HG03139 (cell line): Measurements from ENCODE around the gene SNRPE.
"Not testable (repeated sequence)": the region's sequence is repeated elsewhere in the genome, so short reads cannot be mapped to it uniquely, and the experiment has no call there.

Source experiments
- ATAC-seq: cut with Tn5 transposase; IDR thresholded peaks from one replicate; pipeline ENCODE4 v1.9.1; 2021; ENCODE audit not compliant: unreplicated experiment

SNRPE gene

DNA sequence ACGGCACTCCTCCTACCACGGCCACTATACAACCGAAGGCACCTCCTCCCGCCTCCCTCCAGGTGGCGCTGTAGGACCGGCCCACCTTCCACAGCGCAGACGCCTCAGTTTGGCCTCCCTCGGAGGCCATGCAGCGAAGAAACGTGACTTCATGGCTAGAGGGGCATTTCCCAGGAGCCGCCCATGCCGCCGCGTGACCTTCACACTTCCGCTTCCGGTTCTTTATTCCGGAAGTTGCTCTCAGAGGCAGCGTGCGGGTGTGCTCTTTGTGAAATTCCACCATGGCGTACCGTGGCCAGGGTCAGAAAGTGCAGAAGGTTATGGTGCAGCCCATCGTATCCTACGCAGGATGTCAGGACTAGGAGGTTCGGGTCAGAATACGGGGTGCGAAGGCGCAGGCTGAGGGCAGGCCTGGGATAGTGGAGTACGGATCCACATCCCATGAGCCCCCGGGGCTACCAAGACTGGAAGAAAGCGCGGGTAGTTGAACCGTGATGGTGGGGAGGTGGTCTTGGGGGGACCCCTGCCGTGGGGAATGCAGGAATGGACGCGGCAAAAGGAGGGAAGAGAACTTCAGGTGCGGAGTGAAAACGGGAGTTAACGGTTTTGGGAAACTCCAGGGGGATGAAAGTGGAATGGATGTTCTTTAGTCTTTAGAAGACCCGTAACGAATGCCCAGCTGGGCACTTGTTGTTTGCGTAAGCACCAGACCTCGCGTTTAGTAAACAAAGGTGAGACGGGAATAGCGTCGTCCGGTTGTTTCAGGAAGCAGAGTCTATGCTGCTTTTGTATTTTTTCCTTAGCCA, at the start of gene SNRPE:
TSS of gene SNRPE (plus strand) at position 221 of the 806 bp plus-strand sequence. CDS start at position 282, 61 bp downstream.
- peak; percentile 96 for ATAC-seq

DNA sequence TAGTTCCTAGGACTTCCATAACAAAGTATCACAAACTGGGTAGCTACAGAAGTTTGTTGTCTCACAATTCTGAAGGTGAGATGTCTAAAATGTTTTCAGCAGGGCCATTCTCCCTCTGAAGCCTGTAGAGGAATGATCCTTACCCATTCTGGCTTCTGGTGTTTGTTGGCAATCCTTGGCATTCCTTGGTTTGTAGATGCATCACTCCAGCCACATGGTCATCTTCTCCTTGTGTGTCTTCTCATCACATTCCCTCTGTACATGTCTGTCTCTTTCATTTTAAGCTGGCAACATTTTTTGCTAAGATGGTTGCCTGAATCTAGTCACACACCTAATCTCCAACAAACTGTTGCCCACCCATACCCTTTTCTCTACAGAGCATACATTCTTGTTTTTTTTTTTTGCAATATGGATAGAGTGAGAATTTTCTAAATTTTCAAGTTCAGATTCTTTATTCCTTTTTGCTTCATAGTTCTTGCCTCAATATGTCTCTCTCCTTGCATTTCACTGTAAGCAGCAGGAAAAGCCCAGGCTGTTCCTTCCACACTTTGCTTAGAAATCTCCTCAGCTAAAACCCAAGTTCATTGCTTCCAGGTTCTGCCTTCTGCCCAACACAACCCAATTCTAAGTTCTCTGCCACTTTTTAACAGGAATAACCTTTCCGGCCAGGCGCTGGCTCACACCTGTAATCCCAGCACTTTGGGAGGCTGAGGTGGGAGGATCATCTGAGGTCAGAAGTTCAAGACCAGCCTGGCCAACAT, 47.6 kb upstream of the SNRPE start:
- ATAC-seq = no peak

DNA sequence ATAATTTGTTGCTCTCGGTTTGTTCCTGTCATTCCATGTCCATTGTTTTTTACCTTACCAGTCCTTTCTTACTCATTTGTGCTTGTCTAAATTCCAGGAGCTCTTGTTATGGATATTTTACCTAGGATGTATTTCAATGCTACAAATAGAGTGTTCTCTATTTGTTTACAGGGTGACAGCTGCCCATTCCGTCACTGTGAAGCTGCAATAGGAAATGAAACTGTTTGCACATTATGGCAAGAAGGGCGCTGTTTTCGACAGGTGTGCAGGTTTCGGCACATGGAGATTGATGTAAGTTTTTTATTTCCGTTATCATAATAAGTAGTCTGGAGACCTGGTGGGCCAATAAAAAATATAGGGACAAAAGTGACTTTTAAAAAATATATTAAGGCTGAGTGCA, 43.0 kb upstream of the SNRPE start:
- ATAC-seq = no peak

DNA sequence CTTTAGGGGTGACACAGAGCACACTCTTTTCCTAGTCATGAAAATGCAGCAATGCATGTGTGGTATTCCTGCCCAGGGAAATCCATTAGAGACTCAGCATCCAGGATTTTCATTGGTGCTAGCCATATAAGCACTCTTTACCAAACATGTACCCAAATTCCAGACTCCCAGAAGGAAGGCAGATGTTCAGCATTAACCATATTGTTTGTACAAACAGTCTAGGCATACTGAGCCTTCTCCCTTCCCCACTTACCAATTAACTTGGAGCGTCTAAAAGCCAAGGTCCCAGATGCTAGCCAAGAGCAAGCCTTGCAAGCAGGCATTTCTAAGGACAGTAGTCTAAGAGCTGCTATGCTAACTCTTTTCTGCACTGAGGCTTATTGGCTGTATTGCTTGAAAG, 38.1 kb upstream of the SNRPE start:
- ATAC-seq = no peak

DNA sequence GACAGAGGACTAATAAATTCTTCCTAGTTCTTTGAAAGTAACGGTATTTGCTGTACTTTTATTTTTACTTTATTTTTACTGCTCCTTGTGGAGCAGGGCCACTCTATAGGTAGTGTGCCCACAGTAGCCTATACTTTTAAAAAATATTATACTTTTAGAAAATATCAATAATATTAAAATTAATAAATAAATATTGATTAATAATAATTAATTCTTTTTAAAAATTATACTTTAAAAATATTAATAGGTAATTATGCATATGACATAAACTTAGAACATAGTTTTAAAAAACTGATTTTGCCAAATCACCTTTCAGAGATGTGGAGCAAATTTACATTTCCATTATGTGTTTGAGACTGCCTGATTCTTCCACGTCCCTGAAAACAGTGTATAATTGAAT, 35.2 kb upstream of the SNRPE start:
- ATAC-seq = no peak

DNA sequence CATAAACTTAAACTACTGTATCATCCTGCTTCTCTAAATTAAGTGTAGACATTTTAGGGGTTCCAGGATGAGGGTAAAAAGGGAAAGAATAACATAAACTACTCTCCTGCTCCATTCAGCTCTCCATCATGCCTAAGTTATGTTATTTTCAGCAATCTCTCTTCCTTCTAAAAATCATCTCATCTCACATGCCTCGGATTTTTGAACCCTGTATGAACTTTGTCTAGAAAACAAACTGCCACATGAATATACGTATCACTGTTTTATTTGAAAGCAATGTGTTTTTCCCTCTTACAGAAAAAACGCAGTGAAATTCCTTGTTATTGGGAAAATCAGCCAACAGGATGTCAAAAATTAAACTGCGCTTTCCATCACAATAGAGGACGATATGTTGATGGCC, 33.4 kb upstream of the SNRPE start:
- ATAC-seq = no peak

DNA sequence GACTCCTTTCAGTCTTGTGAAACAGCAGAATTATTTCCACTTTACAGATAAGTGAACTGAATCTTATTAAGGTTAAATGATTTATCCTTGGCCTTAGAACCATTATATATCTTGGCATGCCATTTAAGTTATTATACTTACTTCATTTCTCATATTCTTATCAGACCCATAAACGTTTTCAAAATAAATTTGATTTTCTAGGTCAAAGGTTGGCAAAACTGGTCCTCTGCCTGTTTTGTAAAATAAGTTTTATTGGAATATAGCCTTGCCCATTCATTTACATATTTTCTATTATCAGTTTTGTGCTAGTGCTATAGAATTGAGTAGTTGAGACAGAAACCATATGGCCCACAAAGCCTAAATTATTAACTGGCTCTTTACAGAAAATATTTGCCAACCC, 32.9 kb upstream of the SNRPE start:
- ATAC-seq = no peak

DNA sequence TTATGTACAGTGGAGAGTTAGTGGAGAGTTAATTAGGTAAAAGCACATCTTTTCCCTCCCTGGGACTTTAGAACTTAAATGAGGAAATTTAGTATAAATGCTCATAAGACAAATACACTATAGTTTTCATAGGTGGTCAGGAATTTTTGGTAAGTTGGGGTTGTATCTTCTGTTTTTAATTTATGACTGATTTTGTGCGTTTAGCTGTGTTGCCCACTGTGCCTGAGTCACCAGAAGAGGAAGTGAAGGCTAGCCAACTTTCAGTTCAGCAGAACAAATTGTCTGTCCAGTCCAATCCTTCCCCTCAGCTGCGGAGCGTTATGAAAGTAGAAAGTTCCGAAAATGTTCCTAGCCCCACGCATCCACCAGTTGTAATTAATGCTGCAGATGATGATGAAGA, 32.2 kb upstream of the SNRPE start:
- ATAC-seq = not testable (repeated sequence)

DNA sequence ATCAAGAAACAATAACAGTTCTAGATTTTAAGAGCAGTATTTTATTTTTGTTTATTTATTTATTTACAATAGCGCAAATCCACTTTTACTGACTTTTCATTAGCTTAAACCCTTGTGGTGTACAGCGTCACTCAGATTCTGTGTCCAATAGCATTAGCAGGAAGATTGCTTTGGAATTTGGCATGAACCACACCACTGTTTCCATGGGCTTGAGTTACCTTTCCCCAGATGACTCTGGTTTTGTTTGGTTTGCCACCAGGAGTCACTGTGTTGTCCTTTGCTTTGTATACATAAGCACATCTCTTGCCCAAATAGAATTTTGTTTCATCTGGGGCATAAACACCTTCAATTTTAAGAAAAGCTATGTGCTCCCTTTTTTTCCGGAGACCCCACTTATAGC, 25.9 kb upstream of the SNRPE start:
- no peak for ATAC-seq

DNA sequence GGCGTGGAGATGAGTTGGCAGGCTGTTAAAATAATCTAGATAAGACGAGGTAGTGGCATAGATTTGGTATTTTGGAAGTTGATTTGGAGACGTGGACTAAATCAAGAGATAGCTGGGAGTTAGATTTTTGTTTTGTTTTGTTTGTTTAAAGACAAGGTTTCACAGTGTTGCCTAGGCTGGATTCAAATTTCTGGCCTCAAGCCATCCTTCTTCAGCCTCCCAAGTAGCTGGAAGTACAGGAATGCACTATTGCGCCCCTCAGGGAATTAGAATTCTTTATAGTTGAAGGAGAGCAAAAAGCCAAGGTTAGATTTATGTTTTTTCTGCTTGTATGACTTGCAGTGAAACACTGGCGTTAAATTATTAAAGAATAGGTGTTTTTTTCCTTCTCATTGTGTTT, 22.3 kb upstream of the SNRPE start:
- ATAC-seq = no peak

DNA sequence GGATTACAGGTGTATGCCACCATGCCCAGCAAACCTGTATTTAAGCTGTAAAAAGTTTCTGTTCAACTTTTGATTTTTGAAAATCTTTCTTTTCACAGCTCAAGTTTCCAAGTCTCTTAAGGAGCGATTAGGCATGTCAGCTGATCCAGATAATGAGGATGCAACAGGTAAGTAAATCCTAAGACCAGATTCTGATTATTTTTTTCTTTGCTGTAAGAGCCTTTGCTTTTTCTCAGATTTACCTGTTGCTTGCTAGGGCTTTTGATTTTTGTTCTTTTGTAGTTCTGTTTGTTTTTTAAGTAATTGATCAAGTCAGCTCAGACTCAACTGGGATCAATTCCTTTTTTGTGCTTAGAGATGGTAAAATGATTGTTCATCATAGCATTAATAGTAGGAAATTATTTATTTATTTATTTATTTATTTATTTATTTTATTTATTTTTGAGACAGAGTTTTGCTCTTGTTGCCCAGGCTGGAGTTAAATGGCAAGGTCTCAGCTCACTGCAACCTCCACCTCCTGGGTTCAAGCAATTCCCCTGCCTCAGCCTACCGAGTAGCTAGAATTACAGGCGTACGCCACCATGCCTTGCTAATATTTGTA, 21.1 kb upstream of the SNRPE start:
- no peak for ATAC-seq

DNA sequence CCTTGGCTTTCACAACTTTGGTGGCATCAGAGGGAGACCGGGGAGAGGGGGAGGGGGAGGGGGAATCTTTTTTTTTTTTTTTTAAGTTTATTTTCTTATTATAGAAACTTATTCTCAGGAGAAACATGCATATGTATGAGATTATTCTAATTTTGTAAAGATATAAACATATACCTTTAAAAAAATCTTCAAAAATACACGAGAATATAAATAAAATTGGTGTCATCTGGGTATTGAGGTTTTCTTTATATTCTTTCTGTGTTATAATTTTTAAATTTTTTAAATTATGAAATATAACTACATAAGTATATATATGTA, 18.9 kb upstream of the SNRPE start:
- no peak for ATAC-seq

DNA sequence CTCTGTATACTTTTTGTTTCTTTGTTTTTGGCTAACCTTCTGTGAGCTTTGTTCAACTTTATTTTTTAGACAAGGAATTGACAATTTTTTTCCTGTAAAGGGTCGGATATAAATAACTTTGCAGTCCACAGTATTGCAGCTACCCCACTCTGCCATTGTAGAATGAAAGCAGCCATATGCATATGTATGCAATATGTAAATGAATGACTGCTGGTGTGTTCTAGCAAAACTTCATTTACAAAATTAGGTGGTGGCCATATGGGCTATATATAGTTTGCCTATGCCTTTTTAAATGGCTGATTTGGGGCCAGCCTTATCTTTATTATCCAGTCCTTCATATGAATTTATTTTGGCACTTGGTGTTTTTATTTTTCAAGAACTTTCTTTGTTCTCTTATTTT, 18.0 kb upstream of the SNRPE start:
- no peak for ATAC-seq

DNA sequence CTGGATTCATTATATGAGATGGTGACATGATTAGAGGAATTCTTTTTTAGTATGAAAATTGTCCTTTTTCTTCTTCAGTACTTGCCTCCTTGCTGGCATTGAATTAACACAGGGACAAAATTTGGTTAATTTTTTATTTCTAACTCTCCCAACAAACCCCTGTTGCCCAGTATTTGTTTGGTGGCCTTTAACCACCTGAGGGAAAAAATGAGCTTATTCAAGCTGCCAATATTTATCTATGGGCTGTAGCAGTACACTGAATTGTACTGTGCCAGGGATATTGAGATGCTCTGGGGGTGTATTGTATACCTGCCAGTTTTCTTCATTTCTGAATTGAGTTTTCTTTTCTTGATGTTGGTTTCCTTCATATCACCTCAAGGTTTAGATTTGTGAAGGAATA, 8.3 kb upstream of the SNRPE start:
- ATAC-seq = not testable (repeated sequence)

DNA sequence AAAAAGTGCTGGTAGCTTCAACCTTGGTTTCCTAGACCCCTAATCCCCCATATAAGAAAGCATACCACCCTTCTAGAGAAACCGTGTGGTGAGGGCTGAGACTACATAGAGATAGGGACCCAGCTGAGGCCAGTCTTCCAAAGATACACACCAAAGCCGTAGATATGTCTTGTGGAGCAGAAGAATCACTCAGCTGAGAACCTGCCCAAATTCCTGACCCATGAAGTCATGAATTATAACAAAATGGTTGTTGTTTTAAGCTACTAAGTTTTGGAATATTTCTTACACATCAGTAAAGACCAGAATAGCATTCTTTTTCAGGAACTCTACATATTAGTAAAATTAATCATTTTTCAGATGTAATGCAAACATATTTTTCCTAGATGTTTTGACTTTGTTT, 3.3 kb upstream of the SNRPE start:
- no peak for ATAC-seq

DNA sequence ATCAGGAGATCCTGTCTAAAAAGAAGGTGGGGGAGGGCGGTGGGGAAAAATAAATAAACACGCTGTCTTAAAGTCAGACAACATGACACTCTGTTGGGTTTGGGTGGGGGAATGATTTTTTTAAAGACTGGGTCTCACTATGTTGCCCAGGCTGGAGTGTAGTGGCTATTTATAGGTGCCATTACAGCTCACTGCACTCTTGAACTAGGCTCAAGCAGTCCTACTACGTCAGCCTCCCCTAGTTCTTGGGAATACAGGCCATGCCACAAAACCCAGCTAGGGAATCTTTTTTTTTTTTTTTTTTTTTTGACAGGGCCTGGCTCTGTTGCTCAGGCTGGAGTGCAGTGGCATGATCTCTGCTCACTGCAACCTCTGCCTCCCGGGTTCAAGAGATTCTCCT, 2.4 kb upstream of the SNRPE start:
- ATAC-seq = no peak

DNA sequence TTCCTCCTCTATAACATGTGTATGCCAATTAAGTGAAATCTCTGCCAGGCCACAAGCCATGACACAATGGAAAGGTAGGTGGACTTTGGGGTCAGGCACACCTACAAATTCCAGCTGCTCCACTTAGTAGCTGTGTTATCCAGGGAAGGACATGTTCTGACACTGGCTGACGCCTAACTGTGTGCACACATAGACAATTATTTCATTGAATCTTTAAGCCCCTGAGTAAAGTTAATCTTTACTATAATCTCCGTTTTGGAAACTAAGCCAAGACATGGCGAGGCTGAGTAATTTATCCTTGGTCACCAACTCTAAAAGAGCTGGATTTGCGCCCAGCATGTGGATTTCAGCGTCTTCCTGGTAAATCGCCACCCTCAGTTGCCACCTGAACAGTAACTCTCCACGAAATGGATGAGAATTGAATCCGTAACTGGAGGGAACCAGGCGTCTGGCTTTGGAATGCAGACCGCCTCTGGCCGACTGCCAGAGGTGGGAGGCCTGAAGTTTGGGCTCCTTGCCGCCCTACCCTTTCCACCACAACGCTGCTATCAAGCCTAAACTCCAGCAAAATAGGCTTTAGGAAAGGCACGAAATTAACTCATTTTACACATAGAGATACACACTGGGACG, 888 bp upstream of the SNRPE start:
- ATAC-seq = no peak

DNA sequence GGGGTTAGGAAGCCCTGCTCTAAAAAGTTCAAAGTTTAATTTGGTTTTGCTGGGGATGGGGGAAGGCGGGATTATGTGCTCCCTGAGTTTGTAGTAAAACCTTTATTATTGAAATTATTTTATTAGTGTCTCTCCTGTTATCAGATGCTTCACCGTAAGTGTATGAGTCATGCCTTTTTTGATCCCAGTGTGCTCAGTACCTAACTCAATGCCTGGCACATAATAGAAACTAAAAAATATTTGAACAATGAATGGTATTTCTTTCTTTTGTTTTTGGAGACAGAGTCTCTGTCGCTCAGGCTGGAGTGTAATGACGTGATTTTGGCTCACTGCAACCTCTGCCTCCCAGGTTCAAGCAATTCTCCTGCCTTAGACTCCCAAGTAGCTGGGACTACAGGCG, 6.4 kb downstream of the SNRPE start:
- no peak for ATAC-seq

DNA sequence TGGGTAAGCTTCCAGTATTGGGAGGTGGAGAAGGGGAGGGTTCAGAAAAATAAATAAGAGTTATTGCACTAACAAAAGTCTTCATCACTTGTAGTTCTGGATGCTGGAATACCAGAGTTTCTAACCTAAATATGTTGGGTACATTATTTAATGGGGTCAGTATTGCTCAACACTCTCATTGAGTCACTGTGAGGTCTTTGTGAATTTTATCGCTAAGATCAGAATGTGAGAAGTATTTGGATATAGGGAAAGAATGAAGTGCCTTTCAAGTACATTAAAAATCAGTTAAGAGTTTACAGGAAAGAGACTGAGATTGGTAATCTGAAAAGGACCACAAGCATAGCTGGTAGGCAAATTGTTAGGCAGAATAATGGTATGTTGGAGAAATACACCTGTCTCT, 8.8 kb downstream of the SNRPE start:
- ATAC-seq = no peak

DNA sequence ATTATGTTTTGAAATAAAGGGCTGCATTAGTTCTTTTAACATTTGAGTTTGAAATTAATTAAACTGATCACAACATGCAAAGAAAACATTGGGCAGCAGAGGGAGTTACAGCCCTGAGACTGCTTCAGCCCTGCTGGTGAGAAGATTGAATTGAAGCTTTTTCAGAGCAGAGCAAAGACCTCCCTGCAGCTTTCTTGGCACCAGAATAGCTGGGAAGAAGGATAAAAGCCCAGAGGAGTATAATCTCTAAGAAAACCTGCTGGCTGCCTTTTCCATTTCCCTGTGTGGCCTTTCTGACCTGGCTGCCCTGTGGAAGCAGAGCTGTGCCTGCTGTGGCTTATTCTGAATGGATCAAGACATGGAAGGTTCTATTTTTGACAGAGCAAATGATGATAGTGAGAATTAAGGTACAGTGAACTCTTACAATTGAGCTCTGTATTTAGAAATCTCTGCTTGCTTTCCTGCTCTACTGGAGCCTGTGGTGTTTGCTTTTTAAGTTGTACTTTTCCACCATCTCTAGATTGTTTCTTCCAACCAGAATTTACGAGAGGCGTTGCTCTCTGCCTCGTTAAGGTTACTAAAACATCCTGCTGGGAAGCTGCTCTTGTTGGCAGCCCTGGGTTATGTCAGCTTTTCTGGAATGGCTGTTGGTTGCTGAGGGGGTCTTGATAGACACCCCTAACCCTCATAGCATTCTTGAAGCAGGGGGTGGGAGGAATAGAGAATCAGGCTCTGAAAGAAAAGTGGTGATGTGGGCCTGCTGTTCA, 9.9 kb downstream of the SNRPE start:
- no peak for ATAC-seq

DNA sequence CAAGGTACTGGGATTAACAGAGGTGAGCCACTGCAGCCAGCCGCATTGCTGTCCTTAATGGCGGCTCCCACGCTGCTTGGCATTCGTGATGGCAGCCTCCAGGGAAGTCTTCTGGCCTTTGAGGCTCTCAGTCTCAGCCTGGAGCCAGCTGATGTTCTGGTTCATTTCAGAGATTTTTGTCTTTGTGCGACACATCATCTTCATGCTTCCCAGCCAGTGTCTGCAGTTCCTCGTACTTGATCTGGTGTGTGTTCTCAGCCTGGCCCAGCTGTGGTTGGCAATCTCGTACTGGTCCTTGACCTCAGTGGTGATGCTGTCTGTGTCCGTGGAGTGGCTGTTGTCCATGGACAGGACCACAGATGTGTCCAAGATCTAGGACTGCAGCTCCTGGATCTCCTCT, 11.7 kb downstream of the SNRPE start:
- ATAC-seq = no peak
